Trophoblast cell (in vitro differentiated cells and primary cell): ENCODE measurements around the gene PIP5KL1.

Experiments used
- DNase-seq, 2 donors: peaks; one replicate each; pipeline ENCODE4 v3.0.0-alpha.2; 2016
- H2AFZ ChIP-seq: 2 replicates; pipeline ENCODE4 v1.6.1; 2013; ENCODE audit warnings: low read length, moderate library complexity, mild to moderate bottlenecking; ENCODE audit not compliant: insufficient read depth, poor library complexity
- H2AK5ac ChIP-seq: 2 replicates; pipeline ENCODE4 v1.6.1; 2013; ENCODE audit warnings: mild to moderate bottlenecking, low read length
- H2BK120ac ChIP-seq: 2 replicates; pipeline ENCODE4 v1.6.1; 2013; ENCODE audit warnings: low read length, mild to moderate bottlenecking, moderate library complexity; ENCODE audit not compliant: insufficient read depth, poor library complexity
- H2BK12ac ChIP-seq: 2 replicates; pipeline ENCODE4 v1.6.1; 2013; ENCODE audit warnings: mild to moderate bottlenecking, low read length, moderate library complexity
- H2BK5ac ChIP-seq: 2 replicates; pipeline ENCODE4 v1.6.1; 2013; ENCODE audit warnings: low read length, low read depth, moderate library complexity, mild to moderate bottlenecking; ENCODE audit not compliant: poor library complexity
- H3K14ac ChIP-seq: 2 replicates; pipeline ENCODE4 v1.6.1; 2013; ENCODE audit warnings: mild to moderate bottlenecking, low read length
- H3K18ac ChIP-seq: 2 replicates; pipeline ENCODE4 v1.6.1; 2013; ENCODE audit warnings: mild to moderate bottlenecking, low read length
- H3K23ac ChIP-seq: 2 replicates; pipeline ENCODE4 v1.6.1; 2013; ENCODE audit warnings: low read length
- H3K27ac ChIP-seq: 2 replicates; pipeline ENCODE4 v1.5.1; 2013; ENCODE audit warnings: low read depth, mild to moderate bottlenecking, inconsistent platforms, low read length, moderate library complexity
- H3K27me3 ChIP-seq: 2 replicates; pipeline ENCODE4 v1.6.1; 2013; ENCODE audit warnings: inconsistent platforms, mild to moderate bottlenecking, low read length, moderate library complexity; ENCODE audit not compliant: insufficient read depth
- H3K36me3 ChIP-seq, 2 experiments: 1 replicate in 1 of 2; 2 replicates in 1 of 2; pipeline ENCODE4 v1.6.1; 2013; ENCODE audit warnings: low read length in 2 of 2, mild to moderate bottlenecking in 2 of 2, moderate library complexity in 1 of 2; ENCODE audit not compliant: insufficient read depth in 2 of 2, control insufficient read depth in 1 of 2
- H3K4ac ChIP-seq: 2 replicates; pipeline ENCODE4 v1.6.1; 2013; ENCODE audit warnings: low read depth, mild to moderate bottlenecking, low read length, moderate library complexity
- H3K4me1 ChIP-seq, 2 experiments: 1 replicate in 1 of 2; 2 replicates in 1 of 2; pipeline ENCODE4 v1.6.1; 2013; ENCODE audit warnings: low read length in 2 of 2, mild to moderate bottlenecking in 2 of 2, moderate library complexity in 1 of 2; ENCODE audit not compliant: insufficient read depth in 2 of 2, control insufficient read depth in 1 of 2
- H3K4me2 ChIP-seq: 2 replicates; pipeline ENCODE4 v1.6.1; 2013; ENCODE audit warnings: inconsistent platforms, mild to moderate bottlenecking, low read length, moderate library complexity
- H3K4me3 ChIP-seq: 2 replicates; pipeline ENCODE4 v1.5.1; 2013; ENCODE audit warnings: mild to moderate bottlenecking, low read depth, low read length, inconsistent platforms
- H3K79me1 ChIP-seq: one replicate; pipeline ENCODE4 v1.6.1; 2013; ENCODE audit warnings: low read length
- H3K79me2 ChIP-seq: 2 replicates; pipeline ENCODE4 v1.6.1; 2013; ENCODE audit warnings: low read length, mild to moderate bottlenecking; ENCODE audit not compliant: control insufficient read depth, insufficient read depth, poor library complexity
- H3K9ac ChIP-seq: 2 replicates; pipeline ENCODE4 v1.6.1; 2013; ENCODE audit warnings: mild to moderate bottlenecking, low read length
- H3K9me3 ChIP-seq: 2 replicates; pipeline ENCODE4 v1.6.1; 2013; ENCODE audit warnings: low read depth, mild to moderate bottlenecking, control low read depth, inconsistent platforms, low read length; ENCODE audit not compliant: insufficient read depth
- H4K12ac ChIP-seq: 2 replicates; pipeline ENCODE4 v1.6.1; 2013; ENCODE audit warnings: low read depth, mild to moderate bottlenecking, low read length, moderate library complexity
- H4K8ac ChIP-seq: 2 replicates; pipeline ENCODE4 v1.6.1; 2013; ENCODE audit warnings: low read depth, mild to moderate bottlenecking, low read length, moderate library complexity
- H4K91ac ChIP-seq: one replicate; pipeline ENCODE4 v1.6.1; 2013; ENCODE audit warnings: low read depth, mild to moderate bottlenecking, low read length, moderate library complexity
- WGBS: extraction: QIAGEN DNeasy Blood & Tissue Kit; methylation state at CpG from one replicate; pipeline ENCODE4 v1.1.7; 2013; ENCODE audit warnings: missing lambda C conversion rate; ENCODE audit not compliant: insufficient read length, insufficient coverage; ENCODE audit errors: extremely low coverage; 5-methylcytosine and 5-hydroxymethylcytosine counted together

PIP5KL1 gene

GRCh38 chr9:127931092-127931881, 710 bp upstream of the PIP5KL1 start:
- Histone ChIP-seq H3K23ac (no peak overlapping the region), H3K4me3 (no peak overlapping the region), H2AFZ (peak overlapping the region; percentile 18), H2BK5ac (no peak overlapping the region), H3K14ac (no peak overlapping the region), H4K8ac (peak overlapping the region; percentile 36), H4K12ac (no peak overlapping the region), H2BK12ac (no peak overlapping the region), H3K79me2 (no peaks in the 10 kb centered on the region), H3K4ac (no peak overlapping the region), H2BK120ac (no peak overlapping the region), H2AK5ac (peak overlapping the region; percentile 16), H3K9ac (no peak overlapping the region), H3K27ac (no peak overlapping the region), H3K18ac (no peak overlapping the region), H3K79me1 (peaks cover 5% of the 10 kb centered on the region), H3K27me3 (peaks cover 13% of the 10 kb centered on the region), H3K9me3 (peaks cover 5% of the 10 kb centered on the region), H3K4me2 (peak overlapping the region; percentile 73), H3K4me1 (peaks cover 14 to 31% of the 10 kb centered on the region in 2 experiments), H4K91ac (no peak overlapping the region), H3K36me3 (peaks cover 10 to 13% of the 10 kb centered on the region in 2 experiments)
- WGBS = no CpG with 5 or more reads among the region's 18 CpGs
- DNase-seq = peak; percentile 52 to 68

DNA sequence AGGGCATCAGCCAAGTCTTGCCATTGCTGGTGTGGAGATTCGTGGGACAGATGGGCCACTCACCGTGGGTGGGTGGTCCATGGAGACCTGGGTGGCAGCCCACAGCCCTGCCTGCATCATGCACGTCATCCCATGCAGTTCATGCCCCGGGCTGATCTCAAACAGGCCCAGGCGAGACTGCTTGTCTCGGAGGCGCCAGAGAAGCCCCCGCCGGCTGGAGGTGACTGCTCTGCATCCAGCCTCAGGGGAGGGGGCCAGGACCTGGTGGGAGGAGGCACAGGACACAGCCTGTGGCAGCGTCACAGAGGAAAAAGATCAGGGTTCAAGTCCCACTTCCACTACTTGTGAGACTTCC, 975 bp downstream of the PIP5KL1 start:
- Histone ChIP-seq H3K4me2 (no peak overlapping the region), H3K4me1 (peaks cover 14 to 26% of the 10 kb centered on the region in 2 experiments), H3K14ac (no peak overlapping the region), H3K27ac (no peak overlapping the region), H4K12ac (no peak overlapping the region), H3K23ac (no peak overlapping the region), H4K8ac (no peak overlapping the region), H3K79me1 (peaks cover 5% of the 10 kb centered on the region), H4K91ac (no peak overlapping the region), H2AK5ac (no peak overlapping the region), H3K4me3 (peak overlapping the region; percentile 52), H3K9ac (no peak overlapping the region), H2BK12ac (no peak overlapping the region), H2AFZ (no peak overlapping the region), H2BK120ac (no peak overlapping the region), H3K4ac (no peak overlapping the region), H2BK5ac (no peak overlapping the region), H3K27me3 (peaks cover 13% of the 10 kb centered on the region), H3K36me3 (peaks cover under 1% of the 10 kb centered on the region in 2 experiments), H3K18ac (no peak overlapping the region), H3K79me2 (no peaks in the 10 kb centered on the region), H3K9me3 (peaks cover 5% of the 10 kb centered on the region)
- no CpG with 5 or more reads among the region's 10 CpGs for WGBS
- DNase-seq = no peak

DNA sequence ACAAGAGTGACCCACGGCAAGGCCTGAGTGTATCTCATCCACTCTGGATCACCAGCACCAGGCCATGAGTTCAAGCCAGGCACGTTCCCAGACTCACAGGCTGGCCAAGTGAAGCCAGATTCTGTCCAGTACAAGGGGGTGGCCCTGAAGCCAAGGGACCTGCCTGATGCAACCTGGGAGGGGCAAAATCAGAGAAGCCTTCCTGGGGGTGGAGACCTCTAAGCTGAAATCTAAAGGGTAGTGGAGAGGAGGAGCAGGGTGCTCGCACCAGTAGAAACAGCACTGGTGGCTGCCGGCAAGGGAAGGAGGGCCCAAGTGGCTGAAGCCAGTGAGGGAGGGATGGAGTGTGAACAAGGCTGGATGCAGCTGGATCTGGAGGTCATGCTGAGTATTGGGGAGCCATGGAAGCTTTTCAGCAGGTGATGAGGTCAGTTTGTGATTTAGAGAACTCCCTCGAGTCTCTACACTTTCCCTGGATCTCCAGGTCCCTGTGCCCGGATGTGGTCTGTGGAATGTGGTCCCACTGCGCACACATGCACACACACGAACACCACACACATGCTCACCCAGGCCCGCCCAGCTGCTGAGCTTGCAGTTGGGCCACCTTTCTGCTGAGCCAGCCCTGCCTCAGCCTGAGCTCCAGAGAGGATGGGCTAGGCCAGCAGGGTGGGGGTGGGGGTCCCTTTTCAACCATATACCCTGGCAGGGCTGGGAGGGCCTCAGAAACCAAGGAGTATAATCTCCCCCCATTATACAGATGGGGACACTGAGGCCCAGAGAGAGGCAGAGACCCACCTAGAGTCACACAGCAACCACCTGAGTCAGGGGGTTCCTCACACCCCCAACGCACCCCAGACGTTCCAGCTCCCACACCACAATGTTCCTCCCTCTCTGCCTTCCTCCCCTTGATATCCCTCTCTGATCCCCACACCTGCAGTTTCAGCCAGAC, 1.6 kb downstream of the PIP5KL1 start:
- Histone ChIP-seq H2BK12ac (no peak overlapping the region), H2BK120ac (no peak overlapping the region), H3K4me1 (peaks cover 14 to 26% of the 10 kb centered on the region in 2 experiments), H3K27me3 (peaks cover 13% of the 10 kb centered on the region), H2BK5ac (no peak overlapping the region), H3K4me2 (no peak overlapping the region), H3K4ac (no peak overlapping the region), H2AK5ac (no peak overlapping the region), H3K9ac (no peak overlapping the region), H3K9me3 (peaks cover 5% of the 10 kb centered on the region), H3K18ac (no peak overlapping the region), H3K36me3 (no peaks in the 10 kb centered on the region), H3K4me3 (peak overlapping the region; percentile 52), H3K27ac (no peak overlapping the region), H4K8ac (no peak overlapping the region), H3K23ac (no peak overlapping the region), H3K79me2 (no peaks in the 10 kb centered on the region), H4K91ac (no peak overlapping the region), H4K12ac (no peak overlapping the region), H3K14ac (no peak overlapping the region), H2AFZ (no peak overlapping the region), H3K79me1 (peaks cover 5% of the 10 kb centered on the region)
- no peak for DNase-seq
- no CpG with 5 or more reads among the region's 11 CpGs for WGBS

GRCh38 chr9:127927988-127928675, 2.4 kb downstream of the PIP5KL1 start:
- H3K4me3 ChIP-seq = no peak overlapping the region
- H4K12ac ChIP-seq = no peak overlapping the region
- no peak overlapping the region for H2BK120ac ChIP-seq
- no CpG with 5 or more reads among the region's 24 CpGs for WGBS
- H3K4ac ChIP-seq = no peak overlapping the region
- peaks cover 5% of the 10 kb centered on the region for H3K9me3 ChIP-seq
- H3K27me3 ChIP-seq = peaks cover 13% of the 10 kb centered on the region
- H3K4me2 ChIP-seq = peak overlapping the region; percentile 54
- H2BK12ac ChIP-seq = no peak overlapping the region
- no peak overlapping the region for H3K14ac ChIP-seq
- H4K8ac ChIP-seq = no peak overlapping the region
- no peak overlapping the region for H3K18ac ChIP-seq
- no peak overlapping the region for H4K91ac ChIP-seq
- no peak overlapping the region for H2BK5ac ChIP-seq
- H3K23ac ChIP-seq = no peak overlapping the region
- no peak overlapping the region for H2AFZ ChIP-seq
- H3K79me1 ChIP-seq = peaks cover 5% of the 10 kb centered on the region
- no peak overlapping the region for H3K9ac ChIP-seq
- H3K4me1 ChIP-seq = peaks cover 14 to 26% of the 10 kb centered on the region in 2 experiments
- no peaks in the 10 kb centered on the region for H3K36me3 ChIP-seq
- no peaks in the 10 kb centered on the region for H3K79me2 ChIP-seq
- no peak overlapping the region for H3K27ac ChIP-seq
- DNase-seq = no peak
- no peak overlapping the region for H2AK5ac ChIP-seq
